MM.1S (cell line): ENCODE measurements around the gene NUAK2.

Source experiments
- CTCF ChIP-seq: fragments of 300-600 bp; sonication (generic); IDR thresholded peaks from 2 replicates; pipeline ENCODE4 v1.5.1; 2016; ENCODE audit warnings: antibody characterized with exemption, low read length, mixed read lengths
- EZH2 ChIP-seq: fragments of 300-600 bp; sonication (generic); optimal IDR thresholded peaks from 2 replicates; pipeline ENCODE3; 2017; ENCODE audit warnings: low read depth, mild to moderate bottlenecking, antibody characterized with exemption, low read length, mixed read lengths

GRCh38 chr1:205271745-205272144 lies 49.8 kb downstream of the NUAK2 start:
- TF ChIP-seq EZH2 (no peak), CTCF (no peak)
